ENCODE data around the gene PTPRN2. TPM values are rescaled to one million over a fixed set of nuclear protein-coding genes. Genes with fewer than 3 reads are reported as not detected.

Gene PTPRN2
- total and polyA plus RNA-seq, 2 donors (not counting 3 experiments of a cell fraction or from before 2014, with no cell fraction given), result 0.62 to 0.88 TPM

DNA sequence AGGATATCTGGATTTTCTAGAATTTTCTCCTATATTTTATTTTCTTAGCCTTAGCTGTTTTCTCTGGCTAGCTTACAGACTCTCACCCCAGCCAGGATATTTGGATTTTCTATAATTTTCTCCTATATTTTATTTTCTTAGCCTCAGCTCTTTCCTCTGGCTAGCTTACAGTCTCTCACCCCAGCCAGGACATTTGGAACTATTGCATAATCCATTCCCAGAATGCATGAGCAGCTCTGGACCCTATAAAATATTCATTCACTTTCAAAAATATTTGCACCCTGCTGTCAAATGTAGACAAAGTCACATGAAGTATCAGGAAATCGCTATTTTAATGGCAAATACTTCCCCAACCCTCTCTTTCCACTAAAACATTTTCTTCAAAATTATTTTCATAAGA lies 952.0 kb downstream of the PTPRN2 start:
- H3K4me1 ChIP-seq (ENCODE audit: control insufficient read depth, extremely low read depth, insufficient read depth, low read length), result no peaks in the 10 kb centered on the region
- FAIRE-seq (no peak), DNase-seq (ENCODE audit: low read depth, low spot score) (no peak)
- dilution Hi-C loops (cut with MboI; ENCODE audit: extremely low pct_ligation_motif_present, low sequenced_read_pairs), result no loop called here
- peaks cover 4% of the 10 kb centered on the region for H3K9me3 ChIP-seq (replicated peaks; ENCODE audit: control insufficient read depth, insufficient read depth, low read length)
- no peak overlapping the region for H3K4me2 ChIP-seq (ENCODE audit: insufficient read depth, low read length)
- H3K79me2 ChIP-seq (ENCODE audit: control insufficient read depth, insufficient read depth, low read length), result no peaks in the 10 kb centered on the region
- H3K27me3 ChIP-seq (ENCODE audit: control insufficient read depth in 2 of 2, insufficient read depth in 2 of 2, low read length in 2 of 2), result no peaks in the 10 kb centered on the region
- H3K36me3 ChIP-seq (ENCODE audit: control insufficient read depth in 2 of 2, extremely low read depth in 1 of 2, insufficient read depth in 2 of 2, low read length in 2 of 2), result no peaks in the 10 kb centered on the region
- TF ChIP-seq, protein P1, sequence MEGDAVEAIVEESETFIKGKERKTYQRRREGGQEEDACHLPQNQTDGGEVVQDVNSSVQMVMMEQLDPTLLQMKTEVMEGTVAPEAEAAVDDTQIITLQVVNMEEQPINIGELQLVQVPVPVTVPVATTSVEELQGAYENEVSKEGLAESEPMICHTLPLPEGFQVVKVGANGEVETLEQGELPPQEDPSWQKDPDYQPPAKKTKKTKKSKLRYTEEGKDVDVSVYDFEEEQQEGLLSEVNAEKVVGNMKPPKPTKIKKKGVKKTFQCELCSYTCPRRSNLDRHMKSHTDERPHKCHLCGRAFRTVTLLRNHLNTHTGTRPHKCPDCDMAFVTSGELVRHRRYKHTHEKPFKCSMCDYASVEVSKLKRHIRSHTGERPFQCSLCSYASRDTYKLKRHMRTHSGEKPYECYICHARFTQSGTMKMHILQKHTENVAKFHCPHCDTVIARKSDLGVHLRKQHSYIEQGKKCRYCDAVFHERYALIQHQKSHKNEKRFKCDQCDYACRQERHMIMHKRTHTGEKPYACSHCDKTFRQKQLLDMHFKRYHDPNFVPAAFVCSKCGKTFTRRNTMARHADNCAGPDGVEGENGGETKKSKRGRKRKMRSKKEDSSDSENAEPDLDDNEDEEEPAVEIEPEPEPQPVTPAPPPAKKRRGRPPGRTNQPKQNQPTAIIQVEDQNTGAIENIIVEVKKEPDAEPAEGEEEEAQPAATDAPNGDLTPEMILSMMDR (IDR thresholded peaks at IDR 0.05; ENCODE audit: extremely low read depth in 1 of 2, insufficient read depth in 1 of 2, low read depth in 1 of 2, low read length in 2 of 2), result no peak
- TF ChIP-seq JUN (IDR thresholded peaks at IDR 0.05; ENCODE audit: borderline replicate concordance, insufficient read depth, insufficient read length, low read depth), result no peak
- no peak for TF ChIP-seq POLR2AphosphoS5 (IDR thresholded peaks at IDR 0.05; ENCODE audit: insufficient read depth, low read depth, low read length)
- TF ChIP-seq MYC (IDR thresholded peaks at IDR 0.05; ENCODE audit: low read depth, low read length), result no peak
- TF ChIP-seq GATA2 (IDR thresholded peaks at IDR 0.05; ENCODE audit: insufficient read depth, insufficient read length, low read depth, low read length), result no peak
- TF ChIP-seq EZH2 (IDR thresholded peaks at IDR 0.05; ENCODE audit: borderline replicate concordance, low read depth, low read length, severe bottlenecking), result no peak
- TF ChIP-seq FOS (IDR thresholded peaks at IDR 0.05; ENCODE audit: borderline replicate concordance, insufficient read depth, low read length), result no peak
- ChIA-PET CTCF (no interaction called here), POLR2A (no interaction called here)
- H2AFZ ChIP-seq (ENCODE audit: low read depth, low read length), result no peak overlapping the region
- H4K20me1 ChIP-seq (replicated peaks; ENCODE audit: control insufficient read depth, extremely low read depth, insufficient read depth, low read length), result no peaks in the 10 kb centered on the region
- H3K27ac ChIP-seq (ENCODE audit: insufficient read depth, low read depth, low read length), result no peak overlapping the region
- H3K4me3 ChIP-seq (replicated peaks in 1 of 3; ENCODE audit: insufficient read depth in 1 of 3, low read depth in 1 of 3, low read length in 3 of 3), result no peak overlapping the region
- H3K9ac ChIP-seq (replicated peaks; ENCODE audit: extremely low read depth, insufficient read depth, low read length), result no peak overlapping the region
- H3K9me1 ChIP-seq (replicated peaks; ENCODE audit: control insufficient read depth, extremely low read depth, insufficient read depth, low read length), result no peaks in the 10 kb centered on the region
- BruUV-seq (replicated peaks), result no TSS peak
- intact Hi-C loops (cut with micrococcal nuclease), result no loop called here

Measured in endothelial cell of umbilical vein (primary cell).